T-cell (primary cell): Measurements from ENCODE around the gene CCR2. TPM values are rescaled to one million over a fixed set of nuclear protein-coding genes. Genes with fewer than 3 reads are reported as not detected.

ENCODE experiments used
- ATAC-seq, 4 experiments: fragments of 200-7000 bp in 3 of 4; fragments of 150-1000 bp in 1 of 4; cut with Tn5 transposase; replicated peaks in 1 of 4; 1 replicate in 3 of 4; 2 replicates in 1 of 4; pipeline ENCODE4 v1.10.0; 2021; ENCODE audit warnings: moderate library complexity in 3 of 4, mild to moderate bottlenecking in 2 of 4, moderate number of reproducible peaks in 1 of 4
- CTCF ChIA-PET, 2 donors: fragments of 300-600 bp; sonication (Branson Sonifier 250); formaldehyde crosslinking; loops; one replicate each; lab custom pipeline; 2022; ENCODE audit warnings: antibody characterized with exemption in 2 of 2; lab: Charles Lee
- POLR2A ChIA-PET, 2 donors: fragments of 300-600 bp; sonication (Branson Sonifier 250); formaldehyde crosslinking; loops; one replicate each; lab custom pipeline; 2022; ENCODE audit warnings: antibody characterized with exemption in 2 of 2; lab: Charles Lee
- DNase-seq, 35 experiments: peaks; one replicate each; pipeline versions ENCODE4 v3.0.0 to v3.0.0-alpha.2; 2013 to 2023
- H3K27ac ChIP-seq: one replicate; pipeline ENCODE4 v1.5.1; 2013; ENCODE audit warnings: low read length
- H3K27me3 ChIP-seq, 2 experiments: replicated peaks in 1 of 2; 1 replicate in 1 of 2; 2 replicates in 1 of 2; pipeline versions ENCODE4 v1.6.1 to v1.7.0; 2013; ENCODE audit warnings: low read length in 1 of 2, mixed read lengths in 1 of 2; ENCODE audit not compliant: control insufficient read depth in 2 of 2, insufficient read depth in 2 of 2; ENCODE audit errors: extremely low read depth in 1 of 2
- H3K36me3 ChIP-seq, 2 donors: 1 replicate in 1 of 2; 2 replicates in 1 of 2; pipeline versions ENCODE4 v1.6.1 to v1.7.0; 2013; ENCODE audit warnings: low read length in 1 of 2; ENCODE audit not compliant: control insufficient read depth in 2 of 2, insufficient read depth in 1 of 2; ENCODE audit errors: extremely low read depth in 1 of 2
- H3K4me1 ChIP-seq, 2 experiments: 1 replicate in 1 of 2; 2 replicates in 1 of 2; pipeline versions ENCODE4 v1.6.1 to v1.7.0; 2013; ENCODE audit warnings: low read length in 2 of 2, mixed read lengths in 1 of 2; ENCODE audit not compliant: insufficient read depth in 2 of 2, control insufficient read depth in 1 of 2; ENCODE audit errors: extremely low read depth in 1 of 2
- H3K4me3 ChIP-seq, 2 donors: 1 replicate in 1 of 2; 2 replicates in 1 of 2; pipeline versions ENCODE4 v1.5.1 to v1.7.0; 2013; ENCODE audit warnings: mild to moderate bottlenecking in 2 of 2, low read length in 1 of 2, moderate library complexity in 1 of 2; ENCODE audit not compliant: control insufficient read depth in 1 of 2; ENCODE audit errors: extremely low read depth in 1 of 2
- H3K9me3 ChIP-seq: 2 replicates; pipeline ENCODE4 v1.7.0; 2013
- H3K27ac Mint-ChIP-seq, 2 donors: one replicate each; pipeline ENCODE4 v1.8.0; 2020 to 2021; ENCODE audit warnings: mild to moderate bottlenecking in 2 of 2, mixed read lengths in 2 of 2
- H3K27me3 Mint-ChIP-seq, 2 donors: one replicate each; pipeline ENCODE4 v1.8.0; 2021 to 2022; ENCODE audit warnings: mixed read lengths in 2 of 2
- H3K36me3 Mint-ChIP-seq: one replicate; pipeline ENCODE4 v1.8.0; 2021; ENCODE audit warnings: mixed read lengths
- H3K4me1 Mint-ChIP-seq, 3 donors: one replicate each; pipeline ENCODE4 v1.8.0; 2020 to 2022; ENCODE audit warnings: mixed read lengths in 3 of 3, mild to moderate bottlenecking in 1 of 3
- H3K4me3 Mint-ChIP-seq, 3 donors: one replicate each; pipeline ENCODE4 v1.8.0; 2020 to 2022; ENCODE audit warnings: mild to moderate bottlenecking in 3 of 3, mixed read lengths in 3 of 3, moderate library complexity in 3 of 3
- H3K9me3 Mint-ChIP-seq, 3 donors: one replicate each; pipeline ENCODE4 v1.8.0; 2020 to 2022; ENCODE audit warnings: mixed read lengths in 3 of 3
- WGBS: methylation state at CpG from one replicate; pipeline ENCODE4 v1.1.5; 2013; ENCODE audit warnings: missing lambda C conversion rate; ENCODE audit not compliant: insufficient coverage; 5-methylcytosine and 5-hydroxymethylcytosine counted together
- total RNA-seq, 35 experiments: library from RNA in 6 of 35; stranded (reverse) in 6 of 35; fragments of 120-200 nt in 1 of 35; gene quantifications; one replicate each; pipeline versions ENCODE4 v1.2.1 to v1.2.4 and lab custom pipeline; 2013 to 2026

Gene CCR2
- total RNA-seq, 5 donors from 2014 or later (not counting 1 experiment from before 2014, with no cell fraction given) = 3.3 to 15.1 (median 8.1) TPM

DNA sequence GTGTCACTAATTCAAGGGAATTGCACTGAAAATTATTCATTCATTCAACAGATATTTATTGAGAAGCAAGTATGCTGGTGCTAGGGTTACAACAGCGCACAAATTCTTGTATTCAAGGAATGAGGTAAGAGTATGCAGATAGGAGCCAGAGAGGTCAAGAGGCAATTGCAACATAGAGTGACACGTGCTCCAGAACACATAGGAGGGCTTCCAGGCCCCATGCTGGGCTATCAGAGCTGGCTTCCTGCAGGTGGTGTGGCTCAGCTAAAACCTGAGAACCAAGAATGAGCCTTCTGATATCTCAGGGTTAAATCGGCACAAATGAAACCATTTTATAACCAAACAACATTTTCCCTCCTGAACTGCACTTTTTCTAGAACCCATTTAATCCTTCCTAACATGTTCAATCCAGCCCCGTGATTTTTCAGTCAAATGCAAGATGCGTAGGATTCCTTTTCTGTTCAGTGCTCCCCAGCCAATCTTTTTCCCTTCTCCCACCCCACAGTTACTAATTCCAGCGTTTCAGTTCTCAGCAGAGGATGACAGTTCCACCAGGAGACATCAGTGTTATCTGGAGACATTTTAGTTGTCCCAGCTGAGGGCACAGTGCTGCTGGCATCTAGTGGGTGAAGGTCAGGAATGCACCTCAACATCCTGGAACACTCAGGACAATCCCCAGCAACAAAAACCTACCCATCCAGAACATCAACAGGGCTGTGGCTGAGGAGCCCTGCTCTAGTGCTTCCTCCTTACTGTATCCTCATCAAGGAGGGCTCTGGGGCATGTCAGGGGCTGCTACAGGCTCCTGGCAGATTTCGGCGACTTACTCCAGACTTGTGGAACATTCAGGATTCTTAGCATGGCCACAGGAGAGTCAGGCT lies 39.9 kb downstream of the CCR2 start:
- H3K27ac Mint-ChIP-seq = no peak overlapping the region

GRCh38 chr3:46395210-46395661 lies 41.3 kb downstream of the CCR2 start:
- no peaks in the 10 kb centered on the region for H3K9me3 Mint-ChIP-seq
- H3K27me3 Mint-ChIP-seq = peaks cover 0 to 2% of the 10 kb centered on the region in 2 donors
- H3K4me1 Mint-ChIP-seq = peaks cover 0 to 4% (median 0%) of the 10 kb centered on the region in 3 donors
- H3K4me1 ChIP-seq = peaks cover 0 to 4% of the 10 kb centered on the region in 2 experiments
- H3K4me3 ChIP-seq = no peak overlapping the region
- no peaks in the 10 kb centered on the region for H3K36me3 ChIP-seq
- POLR2A ChIA-PET = no interaction called here
- ATAC-seq (no peak), DNase-seq (no peak)
- no peaks in the 10 kb centered on the region for H3K27me3 ChIP-seq
- no peaks in the 10 kb centered on the region for H3K9me3 ChIP-seq
- no peak overlapping the region for H3K27ac ChIP-seq
- no peak overlapping the region for H3K27ac Mint-ChIP-seq
- no peak overlapping the region for H3K4me3 Mint-ChIP-seq
- CTCF ChIA-PET = no interaction called here
- H3K36me3 Mint-ChIP-seq = no peaks in the 10 kb centered on the region
- WGBS = 85% methylated on average over 6 of the region's 6 CpGs

More for the DNA sequence above, 39.9 kb downstream of the CCR2 start:
- Mint-ChIP-seq H3K36me3 (no peaks in the 10 kb centered on the region), H3K9me3 (no peaks in the 10 kb centered on the region), H3K27me3 (peaks cover 0 to 2% of the 10 kb centered on the region in 2 donors), H3K4me1 (peaks cover 0 to 4% (median 0%) of the 10 kb centered on the region in 3 donors), H3K4me3 (no peak overlapping the region)
- Histone ChIP-seq H3K27me3 (no peaks in the 10 kb centered on the region), H3K9me3 (no peaks in the 10 kb centered on the region), H3K27ac (no peak overlapping the region), H3K4me3 (no peak overlapping the region), H3K36me3 (no peaks in the 10 kb centered on the region), H3K4me1 (peaks cover 0 to 4% of the 10 kb centered on the region in 2 experiments)
- WGBS = 88% methylated on average over 6 of the region's 8 CpGs
- CTCF ChIA-PET = no interaction called here
- no peak for DNase-seq
- no peak for ATAC-seq
- POLR2A ChIA-PET = no interaction called here

- no peaks in the 10 kb centered on the region for H3K27me3 ChIP-seq
- peaks cover 0 to 4% (median 0%) of the 10 kb centered on the region in 3 donors for H3K4me1 Mint-ChIP-seq
- peaks cover 0 to 2% of the 10 kb centered on the region in 2 donors for H3K27me3 Mint-ChIP-seq
- ATAC-seq (no peak), DNase-seq (no peak)
- CTCF ChIA-PET = no interaction called here
- no peak overlapping the region for H3K27ac Mint-ChIP-seq
- no peaks in the 10 kb centered on the region for H3K36me3 ChIP-seq
- POLR2A ChIA-PET = no interaction called here
- H3K4me1 ChIP-seq = peaks cover 0 to 4% of the 10 kb centered on the region in 2 experiments
- H3K9me3 Mint-ChIP-seq = no peaks in the 10 kb centered on the region
- H3K36me3 Mint-ChIP-seq = no peaks in the 10 kb centered on the region
- no peak overlapping the region for H3K4me3 Mint-ChIP-seq
- H3K4me3 ChIP-seq = no peak overlapping the region
- 86% methylated on average over 1 of the region's 6 CpGs for WGBS
- no peak overlapping the region for H3K27ac ChIP-seq
- H3K9me3 ChIP-seq = no peaks in the 10 kb centered on the region
Observed at GRCh38 chr3:46395766-46396530, 42.0 kb downstream of the CCR2 start.

GRCh38 chr3:46397111-46397510 lies 43.2 kb downstream of the CCR2 start:
- DNase-seq = no peak
- Mint-ChIP-seq H3K4me3 (no peak overlapping the region), H3K9me3 (no peaks in the 10 kb centered on the region), H3K27ac (no peak overlapping the region), H3K27me3 (peaks cover 0 to 2% of the 10 kb centered on the region in 2 donors), H3K36me3 (no peaks in the 10 kb centered on the region), H3K4me1 (peaks cover 0 to 4% (median 0%) of the 10 kb centered on the region in 3 donors)
- no peak for ATAC-seq
- CTCF ChIA-PET = interaction anchor here in 1 of 2 donors (0.6 kb wide), 1 partner anchor 469 kb away, joined by 3 read pairs; no protein-coding TSS in a partner anchor
- POLR2A ChIA-PET = no interaction called here
- Histone ChIP-seq H3K4me1 (peaks cover 0 to 4% of the 10 kb centered on the region in 2 experiments), H3K27me3 (no peaks in the 10 kb centered on the region), H3K27ac (no peak overlapping the region), H3K36me3 (no peaks in the 10 kb centered on the region), H3K9me3 (no peaks in the 10 kb centered on the region), H3K4me3 (no peak overlapping the region)
- 93% methylated on average over 2 of the region's 7 CpGs for WGBS

DNA sequence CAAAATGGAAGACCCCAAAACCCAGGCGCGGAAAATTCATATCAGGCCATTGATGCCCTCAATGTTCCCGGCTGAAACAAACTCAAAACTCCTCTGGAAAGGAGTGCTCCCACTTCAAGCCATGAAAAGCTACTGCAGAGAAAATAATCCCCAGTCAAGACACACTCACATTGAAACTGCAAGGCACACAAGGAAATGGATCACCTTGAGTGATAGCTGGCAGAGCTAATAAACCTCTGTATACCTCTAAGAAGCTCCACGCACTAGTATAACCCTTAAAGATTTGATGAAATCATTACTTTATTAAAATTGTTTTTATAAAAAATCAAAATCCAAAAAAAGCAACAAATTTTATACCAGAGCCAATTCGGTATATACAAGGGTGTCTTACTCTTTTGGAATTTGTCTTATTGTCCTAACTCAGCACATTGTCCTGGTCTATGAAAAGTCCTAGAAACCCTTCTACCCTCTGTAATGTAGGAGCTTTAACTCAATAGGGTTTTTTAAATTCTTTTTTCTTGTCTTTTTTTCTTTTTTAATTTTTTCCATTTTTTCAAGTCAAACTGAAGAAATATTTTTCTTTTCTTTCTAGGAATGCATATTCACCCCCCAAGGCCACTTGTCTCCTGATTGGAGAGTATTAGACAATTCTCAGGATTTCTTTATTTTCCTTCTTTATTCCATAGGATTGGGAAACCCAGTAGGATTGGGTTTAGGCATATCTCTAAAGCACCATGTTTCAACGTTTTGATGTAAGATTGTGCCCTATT lies 44.5 kb downstream of the CCR2 start:
- Histone ChIP-seq H3K9me3 (no peaks in the 10 kb centered on the region), H3K4me1 (peaks cover 0 to 4% of the 10 kb centered on the region in 2 experiments), H3K36me3 (no peaks in the 10 kb centered on the region), H3K27me3 (no peaks in the 10 kb centered on the region), H3K4me3 (no peak overlapping the region), H3K27ac (no peak overlapping the region)
- Mint-ChIP-seq H3K36me3 (no peaks in the 10 kb centered on the region), H3K4me1 (peaks cover 0 to 4% (median 0%) of the 10 kb centered on the region in 3 donors), H3K27ac (no peak overlapping the region), H3K27me3 (peaks cover 2 to 3% of the 10 kb centered on the region in 2 donors), H3K9me3 (peaks cover 0 to 4% (median 0%) of the 10 kb centered on the region in 3 donors), H3K4me3 (no peak overlapping the region)
- DNase-seq (no peak), ATAC-seq (no peak)
- ChIA-PET POLR2A (no interaction called here), CTCF (interaction anchor here in 1 of 2 donors (0.6 kb wide), 1 partner anchor 20 kb away, joined by 3 read pairs; no protein-coding TSS in a partner anchor)
- WGBS = 95% methylated on average over 3 of the region's 6 CpGs
